HG03196 (cell line): ENCODE data around the gene MED9.

Source experiments
- ATAC-seq: cut with Tn5 transposase; IDR thresholded peaks from one replicate; pipeline ENCODE4 v1.9.1; 2021; ENCODE audit not compliant: unreplicated experiment

Gene MED9

GRCh38 chr17:17503566-17504130 lies 26.8 kb downstream of the MED9 start:
- no peak for ATAC-seq

- no peak for ATAC-seq
These were observed 27.7 kb downstream of the MED9 start for GRCh38 chr17:17504341-17505140.

- ATAC-seq = no peak
These were observed 28.4 kb downstream of the MED9 start for GRCh38 chr17:17505151-17505550.

- ATAC-seq = no peak
These were observed 28.9 kb downstream of the MED9 start for GRCh38 chr17:17505610-17506171.

- no peak for ATAC-seq
These were observed 29.5 kb downstream of the MED9 start for GRCh38 chr17:17506181-17506741.

GRCh38 chr17:17506893-17507464 lies 30.2 kb downstream of the MED9 start:
- ATAC-seq = no peak

GRCh38 chr17:17507465-17508011 lies 30.7 kb downstream of the MED9 start:
- ATAC-seq = no peak

- no peak for ATAC-seq
These were observed 31.3 kb downstream of the MED9 start for GRCh38 chr17:17508019-17508535.

GRCh38 chr17:17508646-17509591 lies 32.1 kb downstream of the MED9 start:
- no peak for ATAC-seq

GRCh38 chr17:17509601-17510425 lies 33.0 kb downstream of the MED9 start:
- ATAC-seq = no peak

GRCh38 chr17:17510456-17511292 lies 33.9 kb downstream of the MED9 start:
- no peak for ATAC-seq

- ATAC-seq = no peak
These were observed 34.5 kb downstream of the MED9 start for GRCh38 chr17:17511293-17511741.

GRCh38 chr17:17511881-17512858 lies 35.4 kb downstream of the MED9 start:
- no peak for ATAC-seq

- no peak for ATAC-seq
These were observed 36.1 kb downstream of the MED9 start for GRCh38 chr17:17512866-17513265.

- ATAC-seq = no peak
These were observed 36.8 kb downstream of the MED9 start for GRCh38 chr17:17513626-17514025.

- ATAC-seq = no peak
These were observed 37.7 kb downstream of the MED9 start for GRCh38 chr17:17514361-17514992.
